GM12873 (cell line): ENCODE results near the gene TBC1D9.

Experiments
- CTCF ChIP-seq: IDR thresholded peaks from 2 replicates; pipeline ENCODE4 v1.5.1; 2012; ENCODE audit warnings: low read depth, mild to moderate bottlenecking, moderate library complexity, low read length, control low read depth; ENCODE audit not compliant: insufficient read depth; ENCODE audit errors: missing control alignments

Gene TBC1D9

DNA sequence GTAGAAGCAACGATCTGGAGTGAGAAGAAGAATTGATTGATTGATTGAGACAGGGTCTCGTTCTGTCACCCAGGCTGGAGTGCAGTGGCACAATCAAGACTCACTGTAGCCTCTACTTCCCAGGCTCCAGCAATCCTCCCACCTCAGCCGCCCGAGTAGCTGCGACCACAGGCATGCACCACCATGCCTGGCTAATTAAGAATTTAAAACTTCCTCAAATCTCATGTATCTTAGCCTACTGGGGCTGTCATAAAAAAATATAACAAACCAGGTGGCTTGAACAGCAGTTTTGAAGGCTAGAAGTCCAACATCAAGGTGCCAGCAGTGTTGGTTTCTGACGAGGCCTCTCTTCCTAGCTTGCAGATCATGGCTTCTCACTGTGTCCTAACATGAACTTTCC, 18.3 kb upstream of the TBC1D9 start:
- TF ChIP-seq CTCF: no peak

- no peak for TF ChIP-seq CTCF
These were observed 13.0 kb upstream of the TBC1D9 start for GRCh38 chr4:140769209-140769608.

DNA sequence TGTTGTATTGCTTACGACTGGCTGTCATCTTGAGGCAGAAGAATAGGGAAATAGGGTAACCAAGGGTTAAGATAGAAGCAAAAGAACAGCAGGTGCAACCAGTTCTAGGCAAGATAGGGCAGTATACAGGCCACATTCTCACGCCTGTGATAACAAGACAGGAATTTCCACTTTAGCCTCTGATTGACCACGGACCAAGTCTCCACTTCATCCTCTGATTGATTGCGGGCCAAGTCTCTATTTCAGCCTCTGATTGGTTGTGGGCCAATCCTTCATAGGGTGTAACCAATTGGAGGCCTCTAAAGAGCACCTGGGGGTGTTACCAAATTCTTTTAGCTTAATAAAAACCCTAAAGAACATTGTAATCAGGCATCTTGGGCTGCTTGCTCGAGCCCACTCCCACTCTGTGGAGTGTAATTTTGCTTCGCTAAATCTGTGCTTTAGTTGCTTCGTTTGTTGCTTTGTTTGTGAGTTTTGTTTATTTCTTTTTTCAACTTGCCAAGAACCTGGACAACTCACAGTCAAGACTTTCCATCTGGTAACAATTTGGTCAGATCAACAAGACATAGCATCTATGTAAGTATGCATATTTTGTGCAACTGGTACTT, 8.7 kb upstream of the TBC1D9 start:
- no peak for TF ChIP-seq CTCF

DNA sequence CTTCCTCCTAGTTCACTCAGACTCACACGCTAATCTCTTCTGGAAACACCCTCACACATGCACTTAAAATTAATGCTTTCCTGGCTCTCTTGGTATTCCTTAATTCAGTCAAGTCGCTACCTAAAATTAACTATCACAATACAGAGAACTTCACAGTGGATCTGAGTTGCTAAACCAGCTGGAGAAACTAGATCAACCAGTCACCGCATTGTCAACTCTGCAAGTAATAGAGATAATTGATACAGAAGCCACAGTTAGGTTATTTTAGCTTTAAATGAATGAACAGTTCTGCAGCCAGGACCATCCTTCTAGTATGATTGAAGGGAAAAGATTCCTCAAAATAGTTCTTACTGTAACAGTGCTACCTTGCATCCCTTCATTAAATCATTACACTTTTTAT, 6.0 kb upstream of the TBC1D9 start:
- no peak for TF ChIP-seq CTCF

- no peak for TF ChIP-seq CTCF
These were observed 1.0 kb upstream of the TBC1D9 start for GRCh38 chr4:140757232-140757630.

DNA sequence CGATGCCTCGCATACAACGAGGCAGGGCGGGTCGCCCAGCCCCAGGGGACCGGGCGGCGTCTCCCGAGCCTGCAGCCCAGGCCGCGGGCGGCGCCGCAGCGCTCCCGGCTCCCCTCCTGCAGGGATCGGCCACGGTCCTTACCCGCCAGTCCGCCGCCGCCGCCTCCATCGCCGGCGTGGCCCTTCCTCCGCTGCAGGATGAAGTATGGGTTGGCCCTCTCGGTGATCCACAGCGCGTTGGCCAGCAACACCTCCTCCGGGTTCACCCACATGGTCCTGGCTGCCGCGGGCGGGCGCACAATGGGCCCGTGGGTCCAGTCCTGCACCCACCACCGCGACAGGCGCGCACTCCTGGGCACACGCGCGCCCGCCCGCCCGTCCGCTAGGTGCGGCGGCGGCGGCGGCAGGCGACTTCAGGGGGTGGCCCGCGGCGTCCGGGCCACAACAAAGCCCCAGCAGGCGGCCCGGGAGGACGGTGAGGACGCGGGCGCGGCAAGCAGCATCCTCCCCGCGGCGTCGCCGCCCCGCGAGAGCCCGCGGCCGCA, 339 bp downstream of the TBC1D9 start:
- TF ChIP-seq CTCF: peak; percentile 5

GRCh38 chr4:140754918-140755773, 1.0 kb downstream of the TBC1D9 start:
- TF ChIP-seq CTCF: no peak
